Astrocyte of the spinal cord (primary cell): Measurements from ENCODE around the gene RAP1GDS1.
A peak's percentile ranks its signal among the peaks of the same experiment; 100 is the strongest.

ENCODE experiments used
- DNase-seq: peaks from one replicate; pipeline ENCODE4 v3.0.0; 2011; ENCODE audit warnings: low read depth, low spot score
- H3K4me3 ChIP-seq: 2 replicates; pipeline ENCODE4 v1.5.1; 2011; ENCODE audit warnings: low read depth, mild to moderate bottlenecking, low read length, moderate library complexity
- in situ Hi-C: cut with HindIII; loops from 2 replicates; pipeline ENCODE4 v1.10.0; 2017; ENCODE audit warnings: low sequenced_read_pairs
- TF ChIP-seq, protein P1 (sequence below): IDR thresholded peaks from 2 replicates; pipeline ENCODE4 v1.5.1; 2012; ENCODE audit warnings: low read depth, mild to moderate bottlenecking, low read length, inconsistent platforms

RAP1GDS1 gene, protein sequence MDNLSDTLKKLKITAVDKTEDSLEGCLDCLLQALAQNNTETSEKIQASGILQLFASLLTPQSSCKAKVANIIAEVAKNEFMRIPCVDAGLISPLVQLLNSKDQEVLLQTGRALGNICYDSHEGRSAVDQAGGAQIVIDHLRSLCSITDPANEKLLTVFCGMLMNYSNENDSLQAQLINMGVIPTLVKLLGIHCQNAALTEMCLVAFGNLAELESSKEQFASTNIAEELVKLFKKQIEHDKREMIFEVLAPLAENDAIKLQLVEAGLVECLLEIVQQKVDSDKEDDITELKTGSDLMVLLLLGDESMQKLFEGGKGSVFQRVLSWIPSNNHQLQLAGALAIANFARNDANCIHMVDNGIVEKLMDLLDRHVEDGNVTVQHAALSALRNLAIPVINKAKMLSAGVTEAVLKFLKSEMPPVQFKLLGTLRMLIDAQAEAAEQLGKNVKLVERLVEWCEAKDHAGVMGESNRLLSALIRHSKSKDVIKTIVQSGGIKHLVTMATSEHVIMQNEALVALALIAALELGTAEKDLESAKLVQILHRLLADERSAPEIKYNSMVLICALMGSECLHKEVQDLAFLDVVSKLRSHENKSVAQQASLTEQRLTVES

DNA sequence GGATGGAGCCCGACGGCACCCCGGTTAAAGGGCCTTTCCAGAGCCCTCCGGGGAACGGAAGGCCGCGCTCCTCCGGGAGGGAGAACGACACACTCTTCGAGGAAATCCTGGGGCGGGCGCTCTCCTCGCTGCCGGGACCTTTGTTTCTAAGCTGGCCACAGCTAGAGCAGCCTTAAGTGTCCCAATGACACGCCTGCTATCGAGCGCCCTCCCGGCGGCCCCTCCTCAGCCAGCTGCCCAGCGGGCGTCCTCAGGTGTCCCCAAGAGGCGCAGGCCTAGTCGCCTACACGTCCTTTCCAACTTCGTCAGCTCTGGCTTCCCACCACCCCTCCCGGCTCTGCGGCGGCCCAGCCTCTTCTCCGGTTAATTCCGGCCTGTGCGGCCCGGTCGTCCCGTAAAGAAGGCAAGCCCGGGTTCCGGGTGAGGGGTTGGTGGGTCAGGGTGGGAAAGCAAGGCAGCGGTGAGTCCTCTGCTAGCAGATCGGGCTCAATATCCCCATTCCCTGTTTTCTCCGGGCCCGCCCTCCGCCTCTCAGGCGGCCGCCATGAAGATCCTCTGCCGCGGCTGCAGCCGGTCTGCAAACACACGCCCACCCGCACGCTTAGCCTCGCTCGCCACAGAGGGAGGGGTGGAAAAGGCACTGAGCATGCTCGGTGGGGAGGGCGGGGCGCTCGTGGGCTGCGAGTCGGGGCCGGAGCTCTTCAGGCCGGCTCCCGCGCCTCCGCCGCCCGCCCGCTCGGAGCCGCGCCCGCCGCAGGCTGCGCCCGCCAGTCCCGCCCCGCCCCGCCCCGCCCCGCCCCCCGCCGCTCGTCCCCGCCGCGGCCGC, at the start of gene RAP1GDS1:
TSS of gene RAP1GDS1 (plus strand) at position 806 of the 826 bp plus-strand sequence. CDS start 182 bp downstream, outside the sequence.
- peak within 1 kb of the TSS; percentile 80 for H3K4me3 ChIP-seq
- DNase-seq = peak; percentile 98
- in situ Hi-C loops = no loop called here
- TF ChIP-seq, protein P1, sequence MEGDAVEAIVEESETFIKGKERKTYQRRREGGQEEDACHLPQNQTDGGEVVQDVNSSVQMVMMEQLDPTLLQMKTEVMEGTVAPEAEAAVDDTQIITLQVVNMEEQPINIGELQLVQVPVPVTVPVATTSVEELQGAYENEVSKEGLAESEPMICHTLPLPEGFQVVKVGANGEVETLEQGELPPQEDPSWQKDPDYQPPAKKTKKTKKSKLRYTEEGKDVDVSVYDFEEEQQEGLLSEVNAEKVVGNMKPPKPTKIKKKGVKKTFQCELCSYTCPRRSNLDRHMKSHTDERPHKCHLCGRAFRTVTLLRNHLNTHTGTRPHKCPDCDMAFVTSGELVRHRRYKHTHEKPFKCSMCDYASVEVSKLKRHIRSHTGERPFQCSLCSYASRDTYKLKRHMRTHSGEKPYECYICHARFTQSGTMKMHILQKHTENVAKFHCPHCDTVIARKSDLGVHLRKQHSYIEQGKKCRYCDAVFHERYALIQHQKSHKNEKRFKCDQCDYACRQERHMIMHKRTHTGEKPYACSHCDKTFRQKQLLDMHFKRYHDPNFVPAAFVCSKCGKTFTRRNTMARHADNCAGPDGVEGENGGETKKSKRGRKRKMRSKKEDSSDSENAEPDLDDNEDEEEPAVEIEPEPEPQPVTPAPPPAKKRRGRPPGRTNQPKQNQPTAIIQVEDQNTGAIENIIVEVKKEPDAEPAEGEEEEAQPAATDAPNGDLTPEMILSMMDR = no peak

GRCh38 chr4:98222306-98222705, 38.9 kb upstream of the RAP1GDS1 start:
- H3K4me3 ChIP-seq = no peak overlapping the region
- in situ Hi-C loops = no loop called here
- DNase-seq = no peak
- TF ChIP-seq, protein P1 = no peak

- in situ Hi-C loops = no loop called here
- no peak for DNase-seq
- TF ChIP-seq, protein P1 = no peak
- no peak overlapping the region for H3K4me3 ChIP-seq
Measured at GRCh38 chr4:98226396-98226795, 34.8 kb upstream of the RAP1GDS1 start.

- TF ChIP-seq, protein P1 = no peak
- no peak for DNase-seq
- H3K4me3 ChIP-seq = no peak overlapping the region
- in situ Hi-C loops = no loop called here
Measured at GRCh38 chr4:98230961-98231360, 30.2 kb upstream of the RAP1GDS1 start.

DNA sequence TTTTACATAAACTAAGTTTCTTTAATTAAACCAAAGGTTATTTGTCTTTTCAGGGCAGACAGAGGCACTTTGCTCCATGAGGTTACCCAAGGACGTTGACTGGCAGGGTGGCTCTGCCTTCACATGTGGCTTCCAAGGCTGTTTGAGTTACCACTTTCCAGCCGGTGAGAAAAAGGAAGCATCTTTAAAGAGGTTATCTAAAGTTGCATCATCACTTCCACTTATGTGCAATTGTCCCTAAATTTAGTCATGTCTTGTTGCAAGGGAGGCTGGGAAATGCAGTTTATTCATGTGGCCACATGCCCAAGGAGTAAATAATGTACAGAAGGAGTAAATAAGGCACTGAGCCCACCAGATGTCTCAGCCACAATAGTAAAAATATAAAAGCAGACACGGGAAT, 29.0 kb upstream of the RAP1GDS1 start:
- no peak overlapping the region for H3K4me3 ChIP-seq
- no peak for DNase-seq
- in situ Hi-C loops = no loop called here
- TF ChIP-seq, protein P1 = no peak

GRCh38 chr4:98237204-98237603, 24.0 kb upstream of the RAP1GDS1 start:
- TF ChIP-seq, protein P1 = no peak
- DNase-seq = no peak
- H3K4me3 ChIP-seq = no peak overlapping the region
- in situ Hi-C loops = no loop called here
